Measurements from ENCODE around the gene CD47. TPM values are rescaled to one million over a fixed set of nuclear protein-coding genes. Genes with fewer than 3 reads are reported as not detected.

CD47 gene
- total RNA-seq, 1 experiment from 2014 or later: 89.7 TPM

DNA sequence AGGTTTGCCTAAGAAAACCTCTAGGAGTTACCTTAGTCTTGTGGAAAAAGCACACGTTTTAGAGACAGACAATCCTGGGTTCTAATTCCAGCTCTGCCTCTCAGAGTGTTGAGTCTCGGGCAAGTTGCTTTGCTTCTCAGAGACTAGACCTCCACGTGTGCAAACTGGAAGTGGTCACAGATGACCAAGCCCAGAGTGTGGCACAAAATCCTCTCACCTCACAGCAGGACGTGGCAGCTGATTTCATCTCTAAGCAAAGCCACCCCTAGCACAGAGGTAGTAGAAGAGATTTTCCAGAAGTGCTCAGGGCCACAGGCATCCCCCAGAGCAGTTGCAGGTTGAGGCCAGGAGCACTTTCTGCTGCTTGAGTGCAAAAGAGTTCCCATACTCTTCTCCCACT, 79.2 kb downstream of the CD47 start:
- no peaks in the 10 kb centered on the region for H3K36me3 ChIP-seq (ENCODE audit: control insufficient read depth, insufficient read depth, low read length)
- BruUV-seq (replicated peaks): no TSS peak
- ChIA-PET CTCF (no interaction called here), POLR2A (no interaction called here)
- H3K4me1 ChIP-seq (ENCODE audit: control insufficient read depth, insufficient read depth, low read length): 0 out of 2 replicates have a peak, but pooled peaks cover 3% of the 10 kb centered on the region
- TF ChIP-seq POLR2AphosphoS5 (IDR thresholded peaks at IDR 0.05; ENCODE audit: low read depth, low read length) (no peak), SIN3A (IDR thresholded peaks at IDR 0.05; ENCODE audit: borderline replicate concordance, insufficient read depth, low read depth, low read length) (no peak)
- TF ChIP-seq, protein P1, sequence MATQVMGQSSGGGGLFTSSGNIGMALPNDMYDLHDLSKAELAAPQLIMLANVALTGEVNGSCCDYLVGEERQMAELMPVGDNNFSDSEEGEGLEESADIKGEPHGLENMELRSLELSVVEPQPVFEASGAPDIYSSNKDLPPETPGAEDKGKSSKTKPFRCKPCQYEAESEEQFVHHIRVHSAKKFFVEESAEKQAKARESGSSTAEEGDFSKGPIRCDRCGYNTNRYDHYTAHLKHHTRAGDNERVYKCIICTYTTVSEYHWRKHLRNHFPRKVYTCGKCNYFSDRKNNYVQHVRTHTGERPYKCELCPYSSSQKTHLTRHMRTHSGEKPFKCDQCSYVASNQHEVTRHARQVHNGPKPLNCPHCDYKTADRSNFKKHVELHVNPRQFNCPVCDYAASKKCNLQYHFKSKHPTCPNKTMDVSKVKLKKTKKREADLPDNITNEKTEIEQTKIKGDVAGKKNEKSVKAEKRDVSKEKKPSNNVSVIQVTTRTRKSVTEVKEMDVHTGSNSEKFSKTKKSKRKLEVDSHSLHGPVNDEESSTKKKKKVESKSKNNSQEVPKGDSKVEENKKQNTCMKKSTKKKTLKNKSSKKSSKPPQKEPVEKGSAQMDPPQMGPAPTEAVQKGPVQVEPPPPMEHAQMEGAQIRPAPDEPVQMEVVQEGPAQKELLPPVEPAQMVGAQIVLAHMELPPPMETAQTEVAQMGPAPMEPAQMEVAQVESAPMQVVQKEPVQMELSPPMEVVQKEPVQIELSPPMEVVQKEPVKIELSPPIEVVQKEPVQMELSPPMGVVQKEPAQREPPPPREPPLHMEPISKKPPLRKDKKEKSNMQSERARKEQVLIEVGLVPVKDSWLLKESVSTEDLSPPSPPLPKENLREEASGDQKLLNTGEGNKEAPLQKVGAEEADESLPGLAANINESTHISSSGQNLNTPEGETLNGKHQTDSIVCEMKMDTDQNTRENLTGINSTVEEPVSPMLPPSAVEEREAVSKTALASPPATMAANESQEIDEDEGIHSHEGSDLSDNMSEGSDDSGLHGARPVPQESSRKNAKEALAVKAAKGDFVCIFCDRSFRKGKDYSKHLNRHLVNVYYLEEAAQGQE (IDR thresholded peaks at IDR 0.05; ENCODE audit: insufficient read depth in 1 of 2, low read depth in 2 of 2, low read length in 1 of 2): no peak
- H3K27ac ChIP-seq (ENCODE audit: low read length): no peak overlapping the region
- no peak overlapping the region for H3K4me3 ChIP-seq (ENCODE audit: low read depth in 2 of 2, low read length in 2 of 2)
- ATAC-seq (no peak), DNase-seq (ENCODE audit: low read depth, low spot score) (no peak)
- no peaks in the 10 kb centered on the region for H3K9me3 ChIP-seq (ENCODE audit: control insufficient read depth, insufficient read depth, low read depth, low read length)
- intact Hi-C loops (cut with micrococcal nuclease; ENCODE audit: unreplicated experiment): no loop called here
- no peaks in the 10 kb centered on the region for H3K27me3 ChIP-seq (ENCODE audit: control insufficient read depth, insufficient read depth, low read length)
- in situ Hi-C loops (cut with HindIII; ENCODE audit: low pct_unique_long_range_greater_than_20kb, low sequenced_read_pairs): no loop called here

DNA sequence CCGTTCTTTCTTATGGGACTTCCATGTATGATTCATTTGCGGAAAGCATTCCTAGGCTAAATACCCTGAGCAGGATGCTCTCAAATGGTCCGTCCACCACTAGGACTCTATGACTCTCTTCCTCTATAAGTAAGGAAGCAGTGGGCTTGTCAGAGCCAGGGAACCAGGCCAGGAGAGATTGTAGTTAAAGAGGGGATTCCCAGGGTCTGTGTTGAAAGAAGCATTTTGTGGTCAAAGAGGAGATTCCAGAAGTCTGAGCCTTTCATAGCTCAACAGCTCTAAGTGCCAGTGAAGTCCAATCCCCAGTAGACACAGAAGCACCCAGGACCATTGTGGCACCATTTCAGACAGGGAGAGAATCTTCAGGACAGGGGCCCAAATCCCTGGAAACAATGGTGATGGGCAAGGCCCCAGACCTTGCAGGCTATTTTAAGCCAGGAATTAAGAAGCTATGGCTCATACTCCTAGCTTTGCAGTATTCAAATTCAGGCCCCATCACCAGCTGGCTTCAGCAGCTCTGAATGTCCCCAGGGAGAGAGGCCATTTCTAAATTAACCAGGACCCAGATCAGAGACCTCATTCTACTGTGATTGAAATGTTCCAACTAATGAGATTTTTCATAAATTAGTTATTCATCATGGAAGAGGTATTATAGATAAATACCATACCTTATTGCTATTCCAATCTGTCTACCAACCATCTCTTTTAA, 81.7 kb downstream of the CD47 start:
- intact Hi-C loops (cut with micrococcal nuclease; ENCODE audit: unreplicated experiment): no loop called here
- peaks cover 6% of the 10 kb centered on the region; the same call in 1 of the 2 replicates for H3K4me1 ChIP-seq (ENCODE audit: control insufficient read depth, insufficient read depth, low read length)
- DNase-seq (ENCODE audit: low read depth, low spot score) (no peak), ATAC-seq (peak; percentile 56; the same call in 1 of the 2 replicates)
- no peaks in the 10 kb centered on the region for H3K27me3 ChIP-seq (ENCODE audit: control insufficient read depth, insufficient read depth, low read length)
- in situ Hi-C loops (cut with HindIII; ENCODE audit: low pct_unique_long_range_greater_than_20kb, low sequenced_read_pairs): no loop called here
- no peak overlapping the region for H3K27ac ChIP-seq (ENCODE audit: low read length)
- H3K9me3 ChIP-seq (ENCODE audit: control insufficient read depth, insufficient read depth, low read depth, low read length): no peaks in the 10 kb centered on the region
- BruUV-seq (replicated peaks): no TSS peak
- CTCF ChIA-PET: no interaction called here
- no peak for TF ChIP-seq POLR2AphosphoS5 (IDR thresholded peaks at IDR 0.05; ENCODE audit: low read depth, low read length)
- no peak for TF ChIP-seq TCF7L2 (IDR thresholded peaks at IDR 0.05; ENCODE audit: low read depth, low read length)
- TF ChIP-seq, protein P1 (IDR thresholded peaks at IDR 0.05; ENCODE audit: insufficient read depth in 1 of 2, low read depth in 2 of 2, low read length in 1 of 2): no peak
- TF ChIP-seq SIN3A (IDR thresholded peaks at IDR 0.05; ENCODE audit: borderline replicate concordance, insufficient read depth, low read depth, low read length): no peak
- TF ChIP-seq, protein P2, sequence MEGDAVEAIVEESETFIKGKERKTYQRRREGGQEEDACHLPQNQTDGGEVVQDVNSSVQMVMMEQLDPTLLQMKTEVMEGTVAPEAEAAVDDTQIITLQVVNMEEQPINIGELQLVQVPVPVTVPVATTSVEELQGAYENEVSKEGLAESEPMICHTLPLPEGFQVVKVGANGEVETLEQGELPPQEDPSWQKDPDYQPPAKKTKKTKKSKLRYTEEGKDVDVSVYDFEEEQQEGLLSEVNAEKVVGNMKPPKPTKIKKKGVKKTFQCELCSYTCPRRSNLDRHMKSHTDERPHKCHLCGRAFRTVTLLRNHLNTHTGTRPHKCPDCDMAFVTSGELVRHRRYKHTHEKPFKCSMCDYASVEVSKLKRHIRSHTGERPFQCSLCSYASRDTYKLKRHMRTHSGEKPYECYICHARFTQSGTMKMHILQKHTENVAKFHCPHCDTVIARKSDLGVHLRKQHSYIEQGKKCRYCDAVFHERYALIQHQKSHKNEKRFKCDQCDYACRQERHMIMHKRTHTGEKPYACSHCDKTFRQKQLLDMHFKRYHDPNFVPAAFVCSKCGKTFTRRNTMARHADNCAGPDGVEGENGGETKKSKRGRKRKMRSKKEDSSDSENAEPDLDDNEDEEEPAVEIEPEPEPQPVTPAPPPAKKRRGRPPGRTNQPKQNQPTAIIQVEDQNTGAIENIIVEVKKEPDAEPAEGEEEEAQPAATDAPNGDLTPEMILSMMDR (IDR thresholded peaks at IDR 0.05): no peak
- no peaks in the 10 kb centered on the region for H3K36me3 ChIP-seq (ENCODE audit: control insufficient read depth, insufficient read depth, low read length)
- H3K4me3 ChIP-seq (ENCODE audit: low read depth in 2 of 2, low read length in 2 of 2): no peak overlapping the region
- POLR2A ChIA-PET: interaction anchor here (0.6 kb wide), 2 partner anchors 8 to 1228 kb away, joined by 3 to 9 read pairs; no protein-coding TSS in a partner anchor

All from Panc1 (cell line).